Activated T-cell treated with anti-CD3 and anti-CD28 coated beads for 1 hour (primary cell): ENCODE data around the gene OR4F17.
A peak's percentile ranks its signal among the peaks of the same experiment; 100 is the strongest.
"Not testable (repeated sequence)": the region's sequence is repeated elsewhere in the genome, so short reads cannot be mapped to it uniquely, and the experiment has no call there.

Experiments used
- DNase-seq: peaks from one replicate; pipeline ENCODE4 v3.0.0-alpha.2; 2020; ENCODE audit warnings: low read depth

Gene OR4F17

GRCh38 chr19:106804-107203 lies at the start of gene OR4F17:
Gene OR4F17 (plus strand): TSS chr19:107104. CDS start chr19:110679, 3,575 bp downstream.
- not testable (repeated sequence) for DNase-seq

- peak; percentile 23 for DNase-seq
Measured at GRCh38 chr19:70793-71192, 36.1 kb upstream of the OR4F17 start.

GRCh38 chr19:82864-83263 lies 24.0 kb upstream of the OR4F17 start:
- DNase-seq: not testable (repeated sequence)

GRCh38 chr19:83626-84025 lies 23.3 kb upstream of the OR4F17 start:
- DNase-seq: not testable (repeated sequence)

- DNase-seq: not testable (repeated sequence)
Measured at GRCh38 chr19:90678-91077, 16.2 kb upstream of the OR4F17 start.

GRCh38 chr19:94794-95193 lies 12.1 kb upstream of the OR4F17 start:
- not testable (repeated sequence) for DNase-seq

GRCh38 chr19:97647-98046 lies 9.3 kb upstream of the OR4F17 start:
- not testable (repeated sequence) for DNase-seq

- not testable (repeated sequence) for DNase-seq
Measured at GRCh38 chr19:120443-121140, 13.7 kb downstream of the OR4F17 start.
